ENCODE measurements around the gene PFDN6. TPM values are rescaled to one million over a fixed set of nuclear protein-coding genes. Genes with fewer than 3 reads are reported as not detected.
A peak's percentile ranks its signal among the peaks of the same experiment; 100 is the strongest.

PFDN6 gene
- total and polyA plus RNA-seq, 9 of the 15 experiments (the other 6 are each of a cell fraction or from before 2014, with no cell fraction given), result 6.8 to 475 (median 216) TPM

- TF ChIP-seq GTF3C2 (IDR thresholded peaks at IDR 0.05; ENCODE audit: borderline replicate concordance, extremely low read depth, insufficient read length) (no peak), BRCA1 (IDR thresholded peaks at IDR 0.05) (no peak), BRCA1 (CRISPR knock-in tag; IDR thresholded peaks at IDR 0.05) (0 out of 2 replicates have a peak, but pooled peaks have one; percentile 79), KLF13 (tag; IDR thresholded peaks at IDR 0.05; ENCODE audit: borderline replicate concordance, low read depth) (peak; percentile 84; the same call in 1 of the 2 replicates), CCNT2 (IDR thresholded peaks at IDR 0.05; ENCODE audit: borderline replicate concordance, extremely low read depth, insufficient read length, low read depth, low read length) (peak; percentile 100), GABPA (tag; conservative IDR thresholded peaks at IDR 0.05; ENCODE audit: low read depth) (peak; percentile 93), TSHZ1 (CRISPR knock-in tag; IDR thresholded peaks at IDR 0.05) (no peak), KLF16 (IDR thresholded peaks at IDR 0.05) (peak; percentile 26; the same call in 1 of the 2 replicates), ELF2 (CRISPR knock-in tag; IDR thresholded peaks at IDR 0.05) (peak; percentile 94), C11orf30 (IDR thresholded peaks at IDR 0.05; ENCODE audit: low read depth) (no peak), DDX20 (tag; IDR thresholded peaks at IDR 0.05; ENCODE audit: low read depth) (no peak), PHB (CRISPR knock-in tag; IDR thresholded peaks at IDR 0.05) (no peak; the same call in 1 of the 2 replicates), SMAD2 (IDR thresholded peaks at IDR 0.05; ENCODE audit: low read depth, low read length) (no peak), KLF10 (CRISPR knock-in tag; IDR thresholded peaks at IDR 0.05) (0 out of 2 replicates have a peak, but pooled peaks have one; percentile 37), BRD4 (IDR thresholded peaks at IDR 0.05) (peak; percentile 32; the same call in 1 of the 2 replicates), HMBOX1 (IDR thresholded peaks at IDR 0.05) (peak; percentile 70), ZNF431 (CRISPR knock-in tag; IDR thresholded peaks at IDR 0.05) (peak; percentile 81), NFIX (CRISPR knock-in tag; IDR thresholded peaks at IDR 0.05; ENCODE audit: low read depth) (no peak)
Measured at GRCh38 chr6:33276864-33277662, 12.3 kb upstream of the PFDN6 start, which contains the start of gene B3GALT4 (continued).

All from K562 (cell line).